ENCODE data around the gene ENTPD2. TPM values are rescaled to one million over a fixed set of nuclear protein-coding genes. Genes with fewer than 3 reads are reported as not detected.

Gene ENTPD2
- total and polyA plus RNA-seq, 9 of the 15 experiments (the other 6 are each of a cell fraction or from before 2014, with no cell fraction given) = 0.04 to 0.60 (median 0.14) TPM; not detected in 4

DNA sequence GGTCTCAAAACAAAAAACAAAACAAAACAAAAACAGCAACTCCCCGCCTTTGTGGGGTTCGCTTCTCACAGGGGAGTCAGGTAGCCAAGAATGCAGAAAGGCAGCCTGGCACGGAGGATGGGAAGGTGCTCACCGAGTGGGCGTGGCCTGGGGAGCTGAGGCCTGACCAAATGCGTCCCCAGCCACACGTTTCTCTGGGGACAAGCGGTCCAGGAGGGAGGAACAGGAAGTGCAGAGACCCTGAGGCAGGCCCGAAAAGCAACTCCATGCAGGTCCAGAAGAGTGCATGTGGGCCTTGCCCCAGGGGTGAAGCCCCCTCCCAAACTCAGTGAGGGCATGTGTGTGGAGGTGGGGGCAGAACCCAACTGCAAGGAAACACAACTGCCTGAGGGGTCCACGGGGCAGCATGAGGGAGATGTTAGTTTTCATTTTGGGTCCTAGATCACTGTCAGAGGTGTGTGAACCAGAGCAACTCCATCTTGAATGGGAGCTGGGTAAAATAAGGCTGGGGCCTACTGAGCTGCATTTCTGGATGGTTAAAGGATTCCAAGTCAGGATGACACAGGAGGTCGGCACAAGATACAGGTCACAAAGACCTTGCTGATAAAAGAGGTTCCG, 20.9 kb upstream of the ENTPD2 start (continued):
- TF ChIP-seq ELF4 (CRISPR knock-in tag; IDR thresholded peaks at IDR 0.05) (peak; percentile 99), ZNF57 (CRISPR knock-in tag; IDR thresholded peaks at IDR 0.05) (peak; percentile 97), MECOM (CRISPR knock-in tag; IDR thresholded peaks at IDR 0.05) (peak; percentile 98), GTF2E2 (tag; IDR thresholded peaks at IDR 0.05) (peak; percentile 81), PHTF2 (CRISPR knock-in tag; IDR thresholded peaks at IDR 0.05) (peak; percentile 49; the same call in 1 of the 2 replicates), COPS2 (conservative IDR thresholded peaks at IDR 0.05) (no peak), POU5F1 (IDR thresholded peaks at IDR 0.05; ENCODE audit: borderline replicate concordance, low read depth, low read length, partially characterized antibody) (no peak), KDM1A (IDR thresholded peaks at IDR 0.05) (no peak), ATF4 (CRISPR knock-in tag; IDR thresholded peaks at IDR 0.05) (peak; percentile 96), HMG20A (CRISPR knock-in tag; conservative IDR thresholded peaks at IDR 0.05) (peak; percentile 90), SAFB2 (IDR thresholded peaks at IDR 0.05; ENCODE audit: borderline replicate concordance, low read depth, low read length, severe bottlenecking) (no peak), NR2C1 (IDR thresholded peaks at IDR 0.05) (no peak), NR2C1 (tag; IDR thresholded peaks at IDR 0.05) (peak; percentile 97), ZNF79 (CRISPR knock-in tag; IDR thresholded peaks at IDR 0.05; ENCODE audit: low read depth) (peak; percentile 97), RAD21 (CRISPR knock-in tag; conservative IDR thresholded peaks at IDR 0.05 in 1 of 2, IDR thresholded peaks at IDR 0.05 in 1 of 2) (peak in 1 of 2 experiments; percentile 43; a peak in 2 of 4 replicates), ZNF586 (CRISPR knock-in tag; conservative IDR thresholded peaks at IDR 0.05) (peak; percentile 96), MTF1 (CRISPR knock-in tag; IDR thresholded peaks at IDR 0.05; ENCODE audit: borderline replicate concordance) (peak; percentile 96), HNRNPLL (IDR thresholded peaks at IDR 0.05; ENCODE audit: low read depth, low read length, poor library complexity, severe bottlenecking) (no peak), ETS2 (tag; IDR thresholded peaks at IDR 0.05; ENCODE audit: borderline replicate concordance, poor library complexity, severe bottlenecking) (peak; percentile 88), XRCC5 (IDR thresholded peaks at IDR 0.05; ENCODE audit: low read depth, low read length) (no peak), CREBBP (IDR thresholded peaks at IDR 0.05; ENCODE audit: low read depth, low read length) (no peak), TEAD2 (tag; IDR thresholded peaks at IDR 0.05) (peak; percentile 96), MAFK (IDR thresholded peaks at IDR 0.05; ENCODE audit: low read length) (no peak), DIDO1 (tag; IDR thresholded peaks at IDR 0.05; ENCODE audit: low read depth) (peak; percentile 94), NR4A1 (CRISPR knock-in tag; IDR thresholded peaks at IDR 0.05) (peak; percentile 100), NR4A1 (tag; IDR thresholded peaks at IDR 0.05) (peak; percentile 100), KLF10 (CRISPR knock-in tag; IDR thresholded peaks at IDR 0.05) (peak; percentile 92), PHB (CRISPR knock-in tag; IDR thresholded peaks at IDR 0.05) (peak; percentile 87; the same call in 1 of the 2 replicates)
- TF ChIP-seq, protein P1, sequence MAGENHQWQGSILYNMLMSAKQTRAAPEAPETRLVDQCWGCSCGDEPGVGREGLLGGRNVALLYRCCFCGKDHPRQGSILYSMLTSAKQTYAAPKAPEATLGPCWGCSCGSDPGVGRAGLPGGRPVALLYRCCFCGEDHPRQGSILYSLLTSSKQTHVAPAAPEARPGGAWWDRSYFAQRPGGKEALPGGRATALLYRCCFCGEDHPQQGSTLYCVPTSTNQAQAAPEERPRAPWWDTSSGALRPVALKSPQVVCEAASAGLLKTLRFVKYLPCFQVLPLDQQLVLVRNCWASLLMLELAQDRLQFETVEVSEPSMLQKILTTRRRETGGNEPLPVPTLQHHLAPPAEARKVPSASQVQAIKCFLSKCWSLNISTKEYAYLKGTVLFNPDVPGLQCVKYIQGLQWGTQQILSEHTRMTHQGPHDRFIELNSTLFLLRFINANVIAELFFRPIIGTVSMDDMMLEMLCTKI (IDR thresholded peaks at IDR 0.05; ENCODE audit: partially characterized antibody) = no peak

All from K562 (cell line).